Astrocyte (in vitro differentiated cells and primary cell): ENCODE results near the gene ENPP6.

Experiments
- CTCF ChIP-seq: IDR thresholded peaks from 2 replicates; pipeline ENCODE4 v1.5.1; 2011; ENCODE audit warnings: low read depth, mild to moderate bottlenecking, inconsistent platforms, low read length, moderate library complexity; ENCODE audit not compliant: insufficient read depth
- EZH2 ChIP-seq: IDR thresholded peaks from 2 replicates; pipeline ENCODE4 v1.6.1; 2012; ENCODE audit warnings: mild to moderate bottlenecking, low read length, inconsistent platforms; ENCODE audit not compliant: insufficient read depth

GRCh38 chr4:184074677-184075388 is 142.8 kb downstream of the ENPP6 start:
- TF ChIP-seq CTCF (no peak), EZH2 (no peak)
